HG02870 (cell line): Measurements from ENCODE around the gene SLC25A42.

Experiments used
- ATAC-seq: cut with Tn5 transposase; IDR thresholded peaks from one replicate; pipeline ENCODE4 v1.9.1; 2021; ENCODE audit warnings: mild to moderate bottlenecking, moderate library complexity; ENCODE audit not compliant: unreplicated experiment

SLC25A42 gene

DNA sequence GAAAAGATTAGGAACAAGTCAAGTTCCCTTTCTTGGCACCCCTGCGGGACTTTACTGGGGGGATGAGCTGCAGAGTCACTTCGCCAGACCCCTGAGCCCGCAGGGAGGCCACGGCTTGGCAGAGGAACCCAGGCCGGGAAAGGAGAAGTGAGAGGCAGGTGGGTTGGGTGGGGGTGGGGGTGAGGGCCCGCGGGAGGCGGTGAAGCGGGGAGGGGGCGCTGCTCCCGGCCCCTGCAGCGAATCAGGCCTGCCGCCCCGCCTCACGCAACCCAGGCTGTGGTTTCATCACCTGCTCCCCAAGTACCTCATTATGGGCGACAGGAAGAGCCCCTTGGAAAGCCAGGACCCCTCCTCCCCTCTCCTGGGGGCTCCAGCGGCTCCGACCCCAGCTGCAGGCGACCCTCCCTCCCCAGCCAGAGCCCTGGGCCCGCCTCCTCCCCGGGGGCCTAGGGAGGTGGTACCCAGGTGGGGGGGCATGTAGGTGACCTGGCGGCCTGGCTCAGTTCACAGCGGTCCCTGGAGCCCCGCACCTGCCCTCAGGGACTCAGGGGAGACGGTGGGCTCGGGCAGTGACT lies 96.8 kb downstream of the SLC25A42 start:
- ATAC-seq = no peak

GRCh38 chr19:19162495-19162894 lies 98.7 kb downstream of the SLC25A42 start:
- ATAC-seq = no peak
